Endodermal cell (in vitro differentiated cells): ENCODE measurements around the gene JARID2. TPM values are rescaled to one million over a fixed set of nuclear protein-coding genes. Genes with fewer than 3 reads are reported as not detected.
A peak's percentile ranks its signal among the peaks of the same experiment; 100 is the strongest.

Experiments used
- DNase-seq: peaks from one replicate; pipeline ENCODE4 v3.0.0-alpha.2; 2017
- H3K27ac ChIP-seq: 2 replicates; pipeline ENCODE4 v1.5.1; 2013; ENCODE audit warnings: mild to moderate bottlenecking, low read depth, low read length, moderate library complexity
- H3K27me3 ChIP-seq: 2 replicates; pipeline ENCODE4 v1.6.1; 2013; ENCODE audit warnings: mild to moderate bottlenecking, low read length, moderate library complexity; ENCODE audit not compliant: insufficient read depth, control insufficient read depth, poor library complexity, severe bottlenecking
- H3K36me3 ChIP-seq: 2 replicates; pipeline ENCODE4 v1.7.0; 2013; ENCODE audit warnings: mild to moderate bottlenecking, low read length, moderate library complexity; ENCODE audit not compliant: control insufficient read depth, insufficient read depth
- H3K4me1 ChIP-seq: one replicate; pipeline ENCODE4 v1.7.0; 2013; ENCODE audit warnings: low read length; ENCODE audit not compliant: control insufficient read depth, insufficient read depth
- H3K4me3 ChIP-seq: 2 replicates; pipeline ENCODE4 v1.5.1; 2013; ENCODE audit warnings: mild to moderate bottlenecking, low read length, moderate library complexity
- H3K9ac ChIP-seq: 2 replicates; pipeline ENCODE4 v1.6.1; 2013; ENCODE audit warnings: mild to moderate bottlenecking, low read length, moderate library complexity; ENCODE audit not compliant: poor library complexity, severe bottlenecking; ENCODE audit errors: extremely low read depth
- H3K9me3 ChIP-seq: 2 replicates; pipeline ENCODE4 v1.6.1; 2013; ENCODE audit warnings: mild to moderate bottlenecking, low read length, moderate library complexity; ENCODE audit not compliant: control insufficient read depth
- H3K27ac Mint-ChIP-seq: 2 replicates; pipeline ENCODE4 v1.8.0; 2020; ENCODE audit warnings: mixed read lengths
- H3K27me3 Mint-ChIP-seq: 2 replicates; pipeline ENCODE4 v1.8.0; 2021; ENCODE audit warnings: mild to moderate bottlenecking, mixed read lengths; ENCODE audit not compliant: insufficient read depth
- H3K36me3 Mint-ChIP-seq: 2 replicates; pipeline ENCODE4 v1.8.0; 2020; ENCODE audit warnings: low read depth, mixed read lengths
- H3K4me1 Mint-ChIP-seq: 2 replicates; pipeline ENCODE4 v1.8.0; 2020; ENCODE audit warnings: mixed read lengths
- H3K4me3 Mint-ChIP-seq: 2 replicates; pipeline ENCODE4 v1.8.0; 2020; ENCODE audit warnings: mild to moderate bottlenecking, moderate library complexity, mixed read lengths
- H3K9me3 Mint-ChIP-seq: 2 replicates; pipeline ENCODE4 v1.8.0; 2020; ENCODE audit warnings: mild to moderate bottlenecking, mixed read lengths
- WGBS, 2 experiments: methylation state at CpG; one replicate each; pipeline versions ENCODE4 v1.1.5 to v1.1.7; 2013; ENCODE audit warnings: missing lambda C conversion rate in 2 of 2, mixed read lengths in 1 of 2; ENCODE audit not compliant: insufficient coverage in 1 of 2, insufficient read length in 1 of 2; 5-methylcytosine and 5-hydroxymethylcytosine counted together
- total RNA-seq, 2 donors: library from RNA; stranded (reverse); fragmentation: NEBNext Ultra II Directional in 1 of 2; extraction: Animal tissue kit (Norgen Biotek cat#: 25700) in 1 of 2; gene quantifications; 2 replicates in 1 of 2; 3 replicates in 1 of 2; pipeline ENCODE4 v1.2.1, GENCODE V29; 2021
- TF ChIP-seq, protein P1 (sequence below): fragments of 200-600 bp; sonication (generic); conservative IDR thresholded peaks from 2 replicates; pipeline ENCODE4 v1.5.0; 2021; ENCODE audit warnings: antibody characterized with exemption, mild to moderate bottlenecking

Gene JARID2
- total RNA-seq, 2 donors from 2014 or later, result 42.5 to 77.0 TPM

DNA sequence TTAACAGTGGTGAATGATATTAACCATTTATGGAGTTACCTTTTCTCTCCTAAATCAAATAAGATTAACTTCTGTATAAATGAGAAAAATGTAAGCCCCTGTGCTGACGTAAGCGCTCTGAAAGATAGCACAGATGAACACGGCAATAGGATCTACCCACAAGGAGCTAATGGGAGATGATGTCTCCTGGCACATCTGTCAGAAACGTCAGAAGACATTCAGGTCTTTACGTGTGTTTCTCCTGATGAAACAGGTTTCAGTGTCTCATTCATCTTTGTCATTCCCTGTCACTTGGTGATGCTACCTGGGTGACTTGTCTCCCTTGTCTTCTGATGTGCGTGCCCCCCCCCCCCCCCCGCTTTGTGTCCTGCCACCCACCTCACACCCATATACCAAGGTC, 227.3 kb downstream of the JARID2 start:
- Histone ChIP-seq H3K27me3 (no peaks in the 10 kb centered on the region), H3K9ac (no peak overlapping the region), H3K36me3 (peaks cover 80% of the 10 kb centered on the region), H3K9me3 (no peaks in the 10 kb centered on the region), H3K4me3 (no peak overlapping the region), H3K4me1 (peaks cover 12% of the 10 kb centered on the region), H3K27ac (no peak overlapping the region)
- Mint-ChIP-seq H3K27me3 (no peaks in the 10 kb centered on the region), H3K27ac (no peak overlapping the region), H3K36me3 (peaks cover 41% of the 10 kb centered on the region), H3K4me3 (no peak overlapping the region), H3K9me3 (no peaks in the 10 kb centered on the region), H3K4me1 (peaks cover 19% of the 10 kb centered on the region)
- TF ChIP-seq, protein P1, sequence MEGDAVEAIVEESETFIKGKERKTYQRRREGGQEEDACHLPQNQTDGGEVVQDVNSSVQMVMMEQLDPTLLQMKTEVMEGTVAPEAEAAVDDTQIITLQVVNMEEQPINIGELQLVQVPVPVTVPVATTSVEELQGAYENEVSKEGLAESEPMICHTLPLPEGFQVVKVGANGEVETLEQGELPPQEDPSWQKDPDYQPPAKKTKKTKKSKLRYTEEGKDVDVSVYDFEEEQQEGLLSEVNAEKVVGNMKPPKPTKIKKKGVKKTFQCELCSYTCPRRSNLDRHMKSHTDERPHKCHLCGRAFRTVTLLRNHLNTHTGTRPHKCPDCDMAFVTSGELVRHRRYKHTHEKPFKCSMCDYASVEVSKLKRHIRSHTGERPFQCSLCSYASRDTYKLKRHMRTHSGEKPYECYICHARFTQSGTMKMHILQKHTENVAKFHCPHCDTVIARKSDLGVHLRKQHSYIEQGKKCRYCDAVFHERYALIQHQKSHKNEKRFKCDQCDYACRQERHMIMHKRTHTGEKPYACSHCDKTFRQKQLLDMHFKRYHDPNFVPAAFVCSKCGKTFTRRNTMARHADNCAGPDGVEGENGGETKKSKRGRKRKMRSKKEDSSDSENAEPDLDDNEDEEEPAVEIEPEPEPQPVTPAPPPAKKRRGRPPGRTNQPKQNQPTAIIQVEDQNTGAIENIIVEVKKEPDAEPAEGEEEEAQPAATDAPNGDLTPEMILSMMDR, result no peak
- 93 to 99% methylated on average over 5 of the region's 7 CpGs for WGBS, 2 experiments
- peak; percentile 26 for DNase-seq

DNA sequence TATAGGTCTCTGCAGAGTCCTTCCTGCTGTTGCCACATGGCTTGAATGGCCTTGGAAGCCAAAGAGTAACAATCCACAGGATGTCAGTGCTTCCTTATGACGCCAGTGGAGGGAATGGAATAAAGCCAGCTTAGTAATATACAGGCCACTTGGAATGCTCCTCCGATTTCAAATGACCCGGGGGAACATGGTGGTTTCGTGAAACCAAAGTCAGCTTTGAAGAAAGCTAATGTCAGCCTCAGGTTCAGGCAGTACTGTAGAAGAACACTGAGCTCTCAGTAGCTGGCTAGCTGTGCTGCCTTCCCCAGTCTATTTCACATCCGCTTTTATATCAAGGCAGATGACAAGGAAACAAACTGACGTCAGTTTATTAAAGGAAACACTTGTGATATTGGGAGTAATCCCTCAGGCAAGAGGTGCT, 227.9 kb downstream of the JARID2 start:
- H3K9ac ChIP-seq, result no peak overlapping the region
- no peaks in the 10 kb centered on the region for H3K9me3 ChIP-seq
- H3K9me3 Mint-ChIP-seq, result no peaks in the 10 kb centered on the region
- DNase-seq, result peak; percentile 28
- peaks cover 35% of the 10 kb centered on the region for H3K36me3 Mint-ChIP-seq
- H3K27ac ChIP-seq, result no peak overlapping the region
- H3K4me1 ChIP-seq, result peaks cover 12% of the 10 kb centered on the region
- WGBS, 2 experiments, result 93 to 94% methylated on average over 4 to 6 of the region's 6 CpGs
- peaks cover 19% of the 10 kb centered on the region for H3K4me1 Mint-ChIP-seq
- no peak overlapping the region for H3K27ac Mint-ChIP-seq
- H3K27me3 Mint-ChIP-seq, result no peaks in the 10 kb centered on the region
- no peak overlapping the region for H3K4me3 ChIP-seq
- TF ChIP-seq, protein P1, result no peak
- peaks cover 74% of the 10 kb centered on the region for H3K36me3 ChIP-seq
- H3K27me3 ChIP-seq, result no peaks in the 10 kb centered on the region
- no peak overlapping the region for H3K4me3 Mint-ChIP-seq

DNA sequence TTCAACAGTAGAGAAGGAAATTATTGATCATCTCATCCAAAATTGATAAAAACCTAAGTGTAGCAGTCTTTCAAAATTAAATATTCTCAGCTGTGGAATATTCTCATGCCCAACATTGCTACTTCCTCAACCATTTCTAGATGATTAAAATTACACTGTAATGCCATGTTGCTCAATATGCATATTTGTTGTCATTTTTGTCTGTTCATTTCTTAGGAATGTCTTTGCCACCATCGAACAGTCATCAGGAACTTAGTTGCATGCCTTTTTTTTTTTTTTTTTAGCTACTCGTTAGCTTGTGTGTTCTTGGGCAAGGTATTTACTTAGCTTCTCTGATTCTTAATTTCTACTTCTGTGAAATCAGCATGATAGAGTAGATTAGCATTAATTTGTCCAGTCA, 228.3 kb downstream of the JARID2 start:
- TF ChIP-seq, protein P1, result no peak
- no peak for DNase-seq
- H3K4me3 ChIP-seq, result no peak overlapping the region
- no peaks in the 10 kb centered on the region for H3K9me3 ChIP-seq
- no peaks in the 10 kb centered on the region for H3K27me3 ChIP-seq
- peaks cover 22% of the 10 kb centered on the region for H3K4me1 Mint-ChIP-seq
- H3K27ac ChIP-seq, result no peak overlapping the region
- no peaks in the 10 kb centered on the region for H3K27me3 Mint-ChIP-seq
- peaks cover 36% of the 10 kb centered on the region for H3K36me3 Mint-ChIP-seq
- no peaks in the 10 kb centered on the region for H3K9me3 Mint-ChIP-seq
- WGBS, 2 experiments, result 100% methylated on average over 2 of the region's 2 CpGs; no CpG with 5 or more reads in 1 of the 2 experiments
- H3K36me3 ChIP-seq, result peaks cover 71% of the 10 kb centered on the region
- peaks cover 12% of the 10 kb centered on the region for H3K4me1 ChIP-seq
- no peak overlapping the region for H3K27ac Mint-ChIP-seq
- H3K9ac ChIP-seq, result no peak overlapping the region
- no peak overlapping the region for H3K4me3 Mint-ChIP-seq
